Mammary epithelial cell (primary cell): ENCODE measurements around the gene RPS3A.

ENCODE experiments used
- CTCF ChIP-seq, 2 donors: IDR thresholded peaks in 1 of 2; conservative IDR thresholded peaks in 1 of 2; 2 replicates each; pipeline ENCODE4 v1.5.1; 2011 to 2012; ENCODE audit warnings: inconsistent platforms in 2 of 2, low read length in 2 of 2, mild to moderate bottlenecking in 2 of 2, control low read depth in 1 of 2, low read depth in 1 of 2; ENCODE audit not compliant: insufficient read depth in 1 of 2; ENCODE audit errors: extremely low read depth in 1 of 2
- EZH2 ChIP-seq: IDR thresholded peaks from 2 replicates; pipeline ENCODE4 v1.6.1; 2012; ENCODE audit warnings: low read length, inconsistent platforms, borderline replicate concordance

DNA sequence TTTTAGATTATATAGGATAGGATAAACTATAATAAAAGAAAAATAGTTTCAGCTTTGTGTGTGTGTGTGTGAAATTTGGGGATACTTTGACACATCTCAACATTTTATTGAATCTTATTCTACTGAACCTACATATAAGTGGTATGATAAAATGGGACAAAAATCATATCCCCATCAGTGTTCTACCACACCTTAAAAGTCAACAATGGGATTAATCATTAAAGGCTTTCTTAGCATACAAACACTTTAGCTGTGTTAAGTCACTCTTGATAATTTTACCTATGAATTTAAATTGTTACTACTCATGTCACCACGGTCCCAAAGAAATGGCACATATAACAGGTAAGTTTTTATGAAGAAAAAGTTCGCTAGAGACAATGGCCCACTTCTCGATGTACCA lies 46.6 kb upstream of the RPS3A start:
- TF ChIP-seq CTCF (conservative IDR thresholded peaks at IDR 0.05 in 1 of 2, IDR thresholded peaks at IDR 0.05 in 1 of 2; ENCODE audit: extremely low read depth in 1 of 2, insufficient read depth in 1 of 2, low read depth in 1 of 2, low read length in 2 of 2): no peak
- no peak for TF ChIP-seq EZH2
